D721Med (cell line): ENCODE results near the gene ATP10A.

Experiments
- DNase-seq: peaks from one replicate; pipeline ENCODE4 v3.0.0; 2011; ENCODE audit warnings: low spot score; ENCODE audit not compliant: insufficient read length
- FAIRE-seq: peaks from 2 replicates; lab custom pipeline; 2011; peaks lifted over from hg19 to GRCh38; lab: Jason Lieb, UNC
- TF ChIP-seq, protein P1 (sequence below): IDR thresholded peaks from 2 replicates; pipeline ENCODE4 v1.5.1; 2012; ENCODE audit warnings: mild to moderate bottlenecking, control low read depth; ENCODE audit not compliant: insufficient read depth; ENCODE audit errors: missing control alignments

The ATP10A gene

DNA sequence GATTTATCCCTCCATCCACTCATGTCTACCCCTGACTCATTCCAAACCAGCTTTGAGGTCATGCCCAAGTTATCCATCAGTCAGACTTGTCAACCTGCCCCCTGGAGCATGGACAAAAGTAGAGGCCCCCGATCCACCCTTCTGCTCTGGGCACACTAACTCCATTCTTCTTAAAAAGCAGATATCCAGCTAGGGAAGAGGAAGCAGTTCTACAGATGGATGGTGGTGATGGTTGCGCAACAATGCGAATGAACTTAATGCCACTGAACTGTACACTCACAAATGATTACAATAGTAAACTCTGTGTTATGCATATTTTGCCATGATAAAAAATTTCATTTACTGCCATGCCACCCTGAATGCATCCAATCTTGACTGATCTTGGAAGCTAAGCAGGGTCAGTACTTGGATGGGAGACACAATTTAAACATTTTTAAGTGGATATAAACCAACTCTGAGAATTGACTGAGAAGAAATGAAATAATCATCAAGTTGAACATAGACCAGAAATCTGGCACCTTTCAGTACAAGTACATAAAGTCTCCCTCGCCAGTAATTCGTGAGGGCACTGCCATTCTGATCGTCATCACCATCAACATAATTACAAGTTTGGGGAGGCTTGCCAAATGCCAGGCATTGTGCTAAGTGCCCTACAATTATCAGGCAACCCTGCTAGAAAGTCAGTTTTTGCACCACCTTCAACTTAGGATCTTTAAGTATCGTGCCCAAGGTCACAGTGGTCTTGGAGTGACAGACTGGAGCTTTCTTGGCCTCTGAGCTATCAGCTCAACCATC, 124.8 kb downstream of the ATP10A start:
- TF ChIP-seq, protein P1, sequence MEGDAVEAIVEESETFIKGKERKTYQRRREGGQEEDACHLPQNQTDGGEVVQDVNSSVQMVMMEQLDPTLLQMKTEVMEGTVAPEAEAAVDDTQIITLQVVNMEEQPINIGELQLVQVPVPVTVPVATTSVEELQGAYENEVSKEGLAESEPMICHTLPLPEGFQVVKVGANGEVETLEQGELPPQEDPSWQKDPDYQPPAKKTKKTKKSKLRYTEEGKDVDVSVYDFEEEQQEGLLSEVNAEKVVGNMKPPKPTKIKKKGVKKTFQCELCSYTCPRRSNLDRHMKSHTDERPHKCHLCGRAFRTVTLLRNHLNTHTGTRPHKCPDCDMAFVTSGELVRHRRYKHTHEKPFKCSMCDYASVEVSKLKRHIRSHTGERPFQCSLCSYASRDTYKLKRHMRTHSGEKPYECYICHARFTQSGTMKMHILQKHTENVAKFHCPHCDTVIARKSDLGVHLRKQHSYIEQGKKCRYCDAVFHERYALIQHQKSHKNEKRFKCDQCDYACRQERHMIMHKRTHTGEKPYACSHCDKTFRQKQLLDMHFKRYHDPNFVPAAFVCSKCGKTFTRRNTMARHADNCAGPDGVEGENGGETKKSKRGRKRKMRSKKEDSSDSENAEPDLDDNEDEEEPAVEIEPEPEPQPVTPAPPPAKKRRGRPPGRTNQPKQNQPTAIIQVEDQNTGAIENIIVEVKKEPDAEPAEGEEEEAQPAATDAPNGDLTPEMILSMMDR = no peak
- no peak for FAIRE-seq
- DNase-seq = no peak

DNA sequence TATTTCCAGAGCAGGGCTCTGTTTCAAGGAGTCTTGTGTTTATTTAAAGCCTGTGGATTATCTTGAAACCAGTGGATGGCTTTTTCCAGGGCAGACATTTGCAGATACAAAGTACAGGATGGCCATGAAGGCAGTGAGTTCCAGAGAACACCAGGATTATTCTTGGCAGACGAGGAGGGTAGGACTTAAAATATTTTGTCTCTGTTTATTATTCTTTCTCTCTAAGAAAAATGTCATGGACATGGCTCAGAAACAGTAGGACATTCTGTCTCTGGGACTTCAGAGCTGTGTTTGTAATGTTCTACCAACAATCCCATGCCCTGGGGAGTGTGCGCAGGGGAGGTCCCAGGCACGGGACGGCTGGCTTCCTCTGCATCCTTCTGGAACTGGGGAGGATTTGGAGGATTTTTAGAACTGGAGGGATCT, 125.9 kb downstream of the ATP10A start:
- no peak for FAIRE-seq
- DNase-seq = no peak

DNA sequence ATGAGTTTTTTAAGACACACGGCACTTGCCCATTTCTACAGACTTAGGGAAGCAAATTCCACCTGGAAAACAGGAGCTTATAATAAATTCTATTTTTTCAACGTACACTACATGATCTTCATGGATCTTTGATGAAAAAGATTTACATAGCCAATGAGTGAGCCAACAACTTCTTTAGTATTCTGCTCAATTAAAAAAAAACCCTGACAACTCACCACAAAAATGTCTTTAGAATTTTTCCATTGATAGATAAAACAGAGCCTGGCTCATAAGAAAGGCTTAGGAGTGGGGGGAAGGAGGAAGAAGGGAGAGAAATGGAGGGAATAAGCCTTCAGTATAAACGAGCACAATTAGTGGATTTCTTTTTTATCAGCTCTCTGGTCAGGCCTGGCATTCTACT, 126.7 kb downstream of the ATP10A start:
- FAIRE-seq = no peak
- no peak for DNase-seq
- TF ChIP-seq, protein P1 = no peak

More for the DNA sequence above, 125.9 kb downstream of the ATP10A start:
- TF ChIP-seq, protein P1 = no peak

DNA sequence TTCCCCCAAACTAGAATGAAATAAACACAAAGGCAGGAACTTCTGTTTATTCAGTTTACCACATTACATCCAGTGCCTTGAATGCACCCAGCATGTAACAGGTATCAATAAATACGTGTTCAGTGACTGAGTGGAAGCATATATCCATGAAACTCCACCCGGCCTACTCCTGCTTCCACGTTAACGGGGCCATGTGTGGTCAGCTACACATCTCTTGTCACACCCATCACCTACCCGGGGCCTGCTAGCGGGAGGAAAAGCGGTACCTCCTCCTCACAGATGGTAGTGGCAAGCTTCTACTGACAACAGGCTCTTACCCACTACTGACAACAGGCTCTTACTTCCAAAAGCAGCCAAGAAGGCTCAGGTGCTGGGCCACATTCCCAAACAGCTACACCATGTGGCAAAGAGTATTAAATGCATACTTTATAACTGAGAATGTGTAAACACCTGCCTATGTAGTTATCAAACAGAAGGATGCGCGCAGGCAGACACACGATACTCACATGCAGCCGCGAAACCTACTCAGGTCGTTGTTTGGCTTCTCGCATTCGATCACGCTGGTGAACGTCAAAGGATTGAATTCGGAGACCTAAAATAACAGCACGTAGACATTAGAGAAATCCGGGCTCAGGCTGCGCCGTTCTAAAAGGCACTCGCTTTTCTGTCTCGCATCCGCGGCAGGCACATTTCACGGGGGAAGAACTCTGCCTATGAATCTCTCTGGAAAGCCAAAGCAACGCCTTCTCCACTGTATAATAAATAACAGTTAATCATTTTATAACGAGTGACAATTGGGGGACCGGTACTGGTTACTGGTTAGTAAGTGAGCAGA, 127.4 kb downstream of the ATP10A start:
- TF ChIP-seq, protein P1 = peak; percentile 21
- FAIRE-seq (no peak), DNase-seq (no peak)

DNA sequence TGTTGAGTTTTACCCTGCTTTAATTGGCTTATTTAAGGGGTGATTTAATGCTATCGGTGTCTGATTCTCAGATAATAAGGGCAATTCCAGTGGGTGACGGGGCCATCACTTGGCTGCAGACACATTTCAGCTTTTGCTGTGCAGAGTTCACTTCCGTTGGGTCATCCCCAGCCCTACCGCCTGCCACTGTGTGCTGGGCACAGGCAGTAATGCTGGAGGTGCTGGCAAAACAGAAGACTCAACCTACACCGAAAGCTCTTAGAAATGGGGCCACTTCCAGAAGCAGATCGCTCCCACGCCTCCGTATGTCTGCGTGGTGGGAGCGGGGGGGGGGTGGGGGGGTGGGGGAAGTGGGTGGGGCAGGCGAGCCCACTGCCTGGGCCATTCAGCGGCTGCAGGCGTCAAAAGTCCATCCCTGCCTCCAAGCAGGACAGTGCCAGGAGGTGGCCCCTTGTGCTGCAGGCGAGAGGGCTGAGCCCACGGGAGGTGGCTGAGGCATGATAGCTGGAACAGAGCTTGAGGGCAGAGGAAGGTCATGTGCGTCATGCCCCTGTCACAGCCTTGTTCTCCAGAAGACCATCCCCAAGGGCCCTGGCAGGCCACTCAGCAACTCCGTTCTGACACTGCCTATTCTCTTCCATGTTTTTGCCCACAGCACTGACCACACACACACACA, 128.3 kb downstream of the ATP10A start:
- no peak for DNase-seq
- FAIRE-seq = no peak
- TF ChIP-seq, protein P1 = no peak

DNA sequence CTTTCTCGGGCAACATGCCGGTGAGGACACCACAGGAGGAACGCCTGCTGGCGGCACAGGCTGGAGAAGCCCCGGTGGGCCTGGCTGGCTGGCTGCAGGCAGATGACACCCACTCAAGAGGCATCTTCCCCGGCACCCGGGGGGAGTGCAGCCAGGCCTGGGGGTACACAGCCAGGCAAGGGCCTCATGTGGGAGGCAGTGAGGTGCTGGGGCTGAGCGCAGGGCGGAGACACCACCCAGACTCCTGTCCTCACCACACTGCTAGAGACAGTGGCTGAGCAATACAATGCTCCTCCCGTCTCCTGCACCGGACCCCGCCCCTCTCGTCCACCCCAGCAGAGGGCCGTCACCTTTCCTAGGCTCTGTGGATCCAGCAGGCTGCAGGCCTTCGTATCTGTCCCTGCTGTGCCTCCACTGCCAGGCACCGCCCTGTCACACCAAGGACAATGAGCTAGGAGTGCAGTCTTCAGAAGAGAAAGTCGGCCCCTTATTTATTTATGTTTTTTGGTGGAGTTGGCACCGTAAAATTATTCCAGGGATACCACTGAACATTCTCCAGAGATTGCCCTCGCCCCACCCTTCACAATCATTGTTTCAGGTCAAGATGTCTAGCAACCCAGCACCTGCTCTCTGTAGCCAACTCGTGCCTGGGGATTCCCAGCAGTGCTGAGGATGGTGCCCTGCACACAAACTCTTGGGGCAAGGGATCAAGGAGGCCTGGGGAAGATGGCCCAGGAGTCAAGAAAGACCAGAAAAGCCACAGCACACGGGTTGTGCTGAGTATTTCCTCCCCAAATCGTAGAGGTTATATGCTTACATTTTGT, 129.1 kb downstream of the ATP10A start:
- TF ChIP-seq, protein P1 = no peak
- no peak for DNase-seq
- no peak for FAIRE-seq
